CD4-positive, alpha-beta T cell treated with Interleukin-21 for 1 hour (primary cell): ENCODE measurements around the gene NPPA.
"Not testable (repeated sequence)": the region's sequence is repeated elsewhere in the genome, so short reads cannot be mapped to it uniquely, and the experiment has no call there.

ENCODE experiments used
- DNase-seq: peaks from one replicate; pipeline ENCODE4 v3.0.0-alpha.2; 2020

The NPPA gene

DNA sequence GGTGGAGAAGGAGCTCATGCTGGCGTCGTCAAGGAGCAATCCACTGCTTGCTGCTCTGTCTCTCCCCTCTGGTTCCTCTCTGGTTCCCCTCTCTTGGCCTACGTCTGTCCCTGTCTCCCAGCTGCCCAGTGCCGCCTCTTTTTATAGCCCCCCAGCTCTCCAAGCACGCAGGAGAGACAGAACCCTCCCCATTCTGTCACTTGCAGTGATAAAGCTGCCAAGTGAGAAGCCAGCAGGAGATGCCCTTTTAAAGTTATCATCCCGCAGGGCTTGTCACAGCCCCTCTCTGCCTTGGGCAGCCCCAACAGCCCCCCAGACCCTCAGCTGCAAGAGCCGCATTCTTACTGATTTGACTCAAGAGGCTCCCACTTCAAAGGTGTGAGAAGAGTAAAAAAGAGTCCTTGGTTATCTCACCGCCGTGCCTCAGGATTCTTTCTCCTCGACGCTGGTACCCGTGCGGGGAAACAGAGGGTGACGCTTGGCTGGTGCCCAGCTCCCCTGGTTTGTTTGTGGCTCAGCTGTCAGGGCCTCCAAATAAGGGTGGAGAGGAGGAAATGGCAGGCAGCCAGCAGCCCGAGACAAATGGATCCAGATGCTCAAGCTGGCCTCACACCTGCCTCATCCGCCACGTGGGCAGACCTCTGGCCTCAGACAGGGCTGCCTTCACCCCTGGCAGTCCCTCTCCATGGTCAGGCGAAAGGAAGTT is at the start of gene NPPA:
NPPA (minus strand) TSS at position 117 of the 706 bp plus-strand sequence; CDS start at position 18, 99 bp downstream.
- DNase-seq: no peak

DNA sequence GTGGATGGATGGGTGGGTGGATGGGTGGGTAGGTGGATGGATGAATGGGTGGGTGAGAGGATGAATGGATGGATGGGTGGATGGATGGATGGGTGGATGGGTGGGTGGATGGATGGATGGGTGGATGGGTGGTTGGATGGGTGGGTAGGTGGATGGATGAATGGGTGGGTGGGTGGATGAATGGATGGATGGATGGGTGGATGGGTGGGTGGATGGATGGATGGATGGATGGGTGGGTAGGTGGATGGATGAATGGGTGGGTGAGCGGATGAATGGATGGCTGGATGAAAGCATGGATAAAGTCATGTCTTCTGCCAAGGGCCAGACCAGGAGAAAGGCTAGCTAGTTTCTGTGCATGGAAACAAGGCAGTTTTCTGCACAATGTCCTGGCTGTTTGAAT is 46.9 kb upstream of the NPPA start:
- DNase-seq: not testable (repeated sequence)

DNA sequence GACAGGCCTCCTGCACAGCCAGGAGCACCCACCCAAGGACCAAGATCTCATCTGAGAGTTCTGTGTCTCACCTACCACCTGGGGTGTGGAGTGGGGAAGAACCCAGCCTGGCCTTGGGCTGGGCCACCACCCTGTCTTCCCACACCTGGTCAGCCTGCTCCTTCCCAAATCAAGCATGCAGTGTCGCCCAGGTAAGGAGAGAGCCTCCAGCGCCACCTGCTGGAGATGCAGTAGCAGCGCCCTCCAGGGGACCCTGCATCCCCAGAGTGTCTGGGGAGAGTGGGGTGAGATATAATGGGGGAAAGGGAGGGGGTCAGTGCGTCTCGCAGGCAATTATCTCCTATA is 46.3 kb upstream of the NPPA start:
- DNase-seq: peak; percentile 72

DNA sequence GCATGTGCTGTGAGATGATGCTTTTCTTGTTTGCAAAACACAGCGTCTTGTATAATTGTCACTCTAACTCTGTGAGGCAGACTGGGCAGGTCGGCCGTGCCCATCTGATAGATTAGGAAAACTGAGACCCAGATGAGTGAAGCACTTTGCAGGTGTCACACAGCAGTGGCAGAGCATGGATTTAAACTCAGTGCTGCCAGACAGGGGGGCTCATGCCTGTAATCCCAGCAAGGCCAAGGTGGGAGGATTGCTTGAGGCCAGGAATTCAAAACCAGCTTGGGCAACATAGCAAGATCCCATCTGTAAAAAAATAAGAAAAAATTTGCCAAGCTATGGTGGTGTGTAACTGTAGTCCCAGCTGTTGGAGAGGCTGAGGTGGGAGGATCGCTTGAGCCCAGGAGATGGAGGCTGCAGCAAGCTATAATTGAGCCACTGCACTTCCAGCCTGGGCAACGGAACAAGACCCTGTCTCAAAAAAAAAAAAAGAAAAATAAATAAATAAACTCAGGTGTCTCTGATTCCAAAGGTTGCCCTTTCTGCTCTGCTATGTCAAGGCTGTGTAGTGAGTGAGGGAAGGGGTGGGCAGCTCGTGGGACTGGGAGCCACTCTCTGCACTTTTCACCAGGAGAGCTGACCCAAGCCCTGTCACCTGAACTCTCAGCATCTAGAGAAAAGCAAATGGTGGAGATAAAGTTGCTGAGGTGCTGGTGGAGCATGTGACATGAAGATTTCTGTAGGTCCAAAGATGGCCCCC is 44.0 kb upstream of the NPPA start:
- DNase-seq: no peak

DNA sequence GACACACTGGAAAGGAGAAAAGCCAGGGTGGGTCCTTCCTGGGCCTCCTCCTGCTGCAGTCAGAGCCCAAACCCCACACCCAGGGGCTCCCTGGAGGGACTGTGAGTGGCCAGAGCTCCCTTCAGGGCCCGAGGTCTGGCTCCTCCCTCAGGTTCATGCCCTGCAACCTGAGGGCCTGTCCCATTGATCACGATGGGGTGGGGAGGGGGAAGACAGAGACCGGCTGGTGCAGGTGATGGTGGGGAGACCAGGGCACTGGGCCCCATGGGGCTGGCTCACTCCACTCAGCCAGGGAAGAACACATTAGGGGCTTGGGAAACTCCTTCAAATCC is 41.3 kb upstream of the NPPA start:
- no peak for DNase-seq

DNA sequence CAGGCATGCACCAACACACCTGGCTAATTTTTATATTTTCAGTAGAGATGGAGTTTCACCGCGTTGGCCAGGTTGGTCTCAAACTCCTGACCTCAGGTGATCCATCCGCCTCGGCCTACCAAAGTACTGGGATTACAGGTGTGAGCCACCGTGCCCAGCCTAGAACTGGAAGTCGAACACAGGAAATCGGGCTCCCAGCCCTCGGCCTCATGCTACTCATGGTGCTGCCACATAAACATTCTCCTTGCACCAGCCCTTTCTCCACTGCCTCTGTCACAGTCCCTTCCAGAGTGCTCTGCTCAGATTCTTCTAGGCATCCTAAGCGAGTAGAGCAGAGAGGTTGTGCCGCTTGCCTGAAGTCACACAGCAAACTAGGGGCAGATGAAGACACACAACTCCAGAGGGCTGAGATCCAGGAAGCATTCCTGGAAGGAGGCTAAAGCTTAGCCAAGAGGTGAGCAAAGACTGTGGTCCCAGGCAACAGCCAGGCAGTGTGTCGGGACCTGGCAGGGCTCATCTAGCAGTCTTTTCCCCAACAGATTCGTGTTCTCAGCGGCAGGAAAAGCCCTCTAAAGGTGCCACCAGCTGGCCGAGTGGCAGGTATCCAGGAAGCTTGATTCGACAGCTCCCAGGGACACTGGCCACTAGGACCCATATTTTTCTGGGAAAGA is 40.8 kb upstream of the NPPA start:
- no peak for DNase-seq

DNA sequence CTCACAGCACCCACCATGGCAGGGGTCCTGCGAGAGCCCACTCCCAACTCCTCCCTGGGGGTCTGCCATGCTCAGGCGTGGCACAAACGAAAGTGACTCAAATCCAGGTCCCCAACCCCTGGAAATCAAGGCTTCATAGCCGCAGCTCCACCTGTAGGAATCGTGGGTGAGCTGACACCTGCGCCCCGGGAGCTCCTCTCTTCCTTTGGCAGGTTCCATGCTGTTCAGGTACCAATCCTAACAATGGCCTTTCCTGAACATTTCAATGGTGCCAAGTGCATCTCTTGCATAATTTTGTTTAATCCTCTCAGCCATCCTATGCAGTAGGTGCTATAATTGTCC is 40.1 kb upstream of the NPPA start:
- DNase-seq: no peak

DNA sequence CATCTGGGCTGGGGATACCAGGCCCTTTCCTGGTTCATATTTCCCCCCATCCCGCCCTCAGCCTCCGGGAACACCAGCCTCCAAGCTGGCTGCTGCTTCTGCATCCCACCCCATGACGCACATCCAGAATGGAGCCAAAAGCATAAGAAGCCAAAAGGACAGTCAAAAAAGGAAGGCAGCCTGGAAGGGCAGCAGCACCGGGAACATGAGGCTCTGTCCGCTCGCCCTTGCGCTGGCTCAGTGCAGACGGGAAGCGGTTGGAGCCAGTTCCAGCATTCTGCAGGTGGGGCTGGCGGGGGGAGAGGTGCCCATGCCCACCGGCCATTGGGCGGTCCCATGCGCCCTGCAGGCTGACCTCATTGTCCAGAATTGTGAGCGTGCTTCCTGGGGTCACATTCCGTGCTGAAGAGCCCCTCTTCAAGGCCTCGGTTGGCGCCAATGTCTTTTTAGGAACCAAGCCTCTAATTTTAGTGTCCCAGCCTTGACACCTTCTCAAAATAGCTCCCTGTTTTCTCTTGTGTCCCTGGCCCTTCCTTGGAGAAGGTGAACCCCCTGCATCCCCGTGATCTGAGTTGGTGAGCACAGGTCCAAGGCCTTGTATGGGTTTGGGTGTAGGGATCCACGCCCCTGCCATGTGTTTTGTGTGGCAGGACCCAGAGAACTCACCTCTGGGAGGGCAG is 39.5 kb upstream of the NPPA start:
- DNase-seq: no peak

DNA sequence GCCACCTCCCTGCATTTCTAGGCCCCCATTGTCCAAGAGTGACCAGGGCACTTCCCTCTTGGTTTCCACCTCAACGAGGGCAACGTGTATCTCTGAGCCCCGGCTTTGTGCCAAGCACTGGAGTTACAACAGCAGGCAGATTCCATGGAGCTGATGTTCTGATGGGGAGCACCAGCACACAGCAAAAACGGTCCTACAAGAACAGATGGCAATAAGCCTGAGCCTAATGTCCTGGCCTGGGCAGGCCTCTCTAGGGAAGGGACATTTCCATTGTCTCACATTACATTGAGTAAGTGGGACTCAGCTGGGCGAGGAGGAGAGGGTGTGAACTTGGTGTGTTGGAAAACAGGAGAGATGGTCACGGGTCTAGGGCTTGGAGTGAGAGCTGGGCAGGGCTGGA is 38.3 kb upstream of the NPPA start:
- DNase-seq: no peak

DNA sequence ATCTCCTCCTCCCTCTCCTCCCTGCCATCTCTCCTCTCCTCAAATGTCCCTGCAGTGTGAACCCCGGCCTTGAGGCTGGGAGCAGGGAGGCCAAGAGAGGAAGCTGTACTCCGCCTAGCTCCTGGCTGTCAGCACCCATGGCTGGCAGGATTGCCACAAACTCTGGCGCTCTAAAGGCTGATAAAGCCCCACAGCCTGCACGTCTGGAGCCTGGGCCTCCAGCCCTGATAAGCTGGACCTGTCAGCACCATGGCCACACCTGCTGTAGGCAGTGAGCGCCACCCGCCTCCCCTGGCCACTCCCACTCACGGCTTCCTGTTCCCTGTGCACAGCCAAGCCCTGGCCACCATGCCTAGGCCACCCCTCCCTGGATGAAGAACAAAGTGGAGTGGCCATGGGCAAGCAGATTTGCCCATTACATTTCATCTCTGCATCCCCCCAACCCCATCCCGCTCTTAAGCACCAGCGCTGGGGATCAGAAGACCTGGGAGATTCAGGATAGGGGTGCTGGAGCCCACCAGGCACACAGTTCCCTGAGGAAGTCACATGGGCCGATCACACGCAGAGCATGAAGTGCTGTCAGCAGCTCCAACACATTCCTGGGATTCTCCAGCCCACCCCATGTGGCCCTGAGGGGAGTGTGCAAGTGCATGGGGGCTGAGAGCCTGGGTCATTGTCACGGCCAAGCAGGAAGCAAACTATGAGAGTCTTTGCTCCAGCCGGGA is 35.4 kb upstream of the NPPA start:
- DNase-seq: no peak

DNA sequence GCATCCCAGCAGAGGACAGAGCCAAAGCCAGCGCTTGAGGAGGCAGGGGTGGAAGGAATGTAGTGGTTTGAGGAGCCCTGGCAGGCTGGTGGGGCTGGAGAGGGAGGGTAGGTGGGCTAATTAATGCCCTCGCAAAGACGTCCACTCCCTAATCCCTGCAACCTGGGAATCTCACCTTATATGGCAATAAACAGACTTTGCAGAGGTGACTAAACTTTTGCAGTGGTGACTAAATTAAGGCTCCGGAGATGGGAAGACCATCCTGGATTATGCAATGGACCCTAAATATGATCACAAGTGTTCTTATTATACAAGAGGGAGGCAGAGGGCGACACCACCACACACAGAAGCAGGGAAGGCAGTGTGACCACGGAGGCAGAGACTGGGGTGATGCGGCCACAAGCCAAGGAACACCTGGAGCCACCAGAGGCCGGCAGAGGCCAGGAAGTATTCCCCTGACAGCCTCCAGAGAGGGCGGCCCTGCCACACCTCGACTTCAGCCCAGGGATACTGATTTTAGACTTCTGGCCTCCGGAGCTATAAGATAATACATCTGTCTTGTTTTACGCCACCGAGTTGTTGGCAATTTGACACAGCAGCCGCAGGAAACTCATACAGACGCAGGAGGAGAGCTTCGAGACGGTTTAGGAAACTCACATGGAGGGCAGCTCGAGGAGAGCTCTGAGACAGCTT is 34.3 kb upstream of the NPPA start:
- no peak for DNase-seq

DNA sequence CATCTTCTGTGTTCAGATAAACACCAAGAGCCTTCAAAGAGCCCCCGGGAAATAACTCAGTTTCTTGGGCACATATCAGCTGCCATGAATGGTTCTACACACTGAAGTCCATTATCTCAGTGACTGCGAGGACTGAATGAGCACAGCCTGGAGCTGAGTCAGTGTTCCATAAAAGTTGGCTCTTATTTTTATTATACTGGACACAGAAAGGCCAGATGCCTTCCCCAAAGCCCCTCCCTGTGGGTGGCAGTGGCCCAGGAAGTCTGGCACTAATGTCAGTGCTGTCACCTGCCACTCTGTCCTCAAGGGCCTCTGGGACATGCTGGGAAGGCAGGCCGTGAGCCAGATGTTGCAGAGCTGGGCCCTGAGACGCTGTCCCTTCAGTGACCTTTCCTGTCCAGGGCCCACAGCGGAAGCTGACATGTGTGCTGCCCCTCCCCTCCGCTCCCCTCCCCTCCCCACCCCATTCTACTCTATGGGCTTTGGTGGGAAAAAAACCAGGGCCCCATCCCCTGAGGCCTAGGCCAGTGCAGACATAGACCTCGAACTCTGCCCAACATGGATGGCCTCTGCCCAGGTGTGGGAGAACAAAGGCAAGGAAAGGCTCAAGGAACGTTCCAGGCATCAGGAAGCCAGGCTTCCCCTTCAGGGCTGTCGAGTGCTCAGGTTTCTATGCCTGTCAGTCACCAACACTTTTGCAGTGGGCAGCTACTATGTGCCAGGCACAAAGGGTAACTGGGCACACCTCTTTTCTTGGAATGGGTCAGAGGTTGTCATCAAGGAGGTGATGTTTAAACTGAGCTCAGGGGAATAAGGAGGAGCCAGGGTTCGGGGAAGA is 33.5 kb upstream of the NPPA start:
- no peak for DNase-seq

DNA sequence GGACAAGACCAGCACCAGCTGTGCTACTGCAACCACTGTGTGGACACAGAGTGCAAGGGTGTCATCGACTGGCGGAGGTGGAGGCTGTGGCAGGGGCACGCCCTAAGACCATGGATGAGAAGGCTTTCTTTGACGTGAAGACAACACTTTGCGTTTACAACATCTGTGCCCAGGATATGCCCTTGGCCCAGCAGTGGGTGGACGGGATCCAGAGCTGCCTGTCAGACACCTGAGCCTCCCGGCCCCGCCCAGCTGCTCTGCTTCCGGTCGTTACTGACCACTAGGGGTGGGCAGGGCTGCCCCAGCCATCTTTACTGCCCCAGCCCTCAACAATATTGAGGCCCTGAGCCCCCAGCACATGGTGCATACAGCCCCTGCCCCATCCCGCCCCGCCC is 32.6 kb upstream of the NPPA start:
- no peak for DNase-seq

DNA sequence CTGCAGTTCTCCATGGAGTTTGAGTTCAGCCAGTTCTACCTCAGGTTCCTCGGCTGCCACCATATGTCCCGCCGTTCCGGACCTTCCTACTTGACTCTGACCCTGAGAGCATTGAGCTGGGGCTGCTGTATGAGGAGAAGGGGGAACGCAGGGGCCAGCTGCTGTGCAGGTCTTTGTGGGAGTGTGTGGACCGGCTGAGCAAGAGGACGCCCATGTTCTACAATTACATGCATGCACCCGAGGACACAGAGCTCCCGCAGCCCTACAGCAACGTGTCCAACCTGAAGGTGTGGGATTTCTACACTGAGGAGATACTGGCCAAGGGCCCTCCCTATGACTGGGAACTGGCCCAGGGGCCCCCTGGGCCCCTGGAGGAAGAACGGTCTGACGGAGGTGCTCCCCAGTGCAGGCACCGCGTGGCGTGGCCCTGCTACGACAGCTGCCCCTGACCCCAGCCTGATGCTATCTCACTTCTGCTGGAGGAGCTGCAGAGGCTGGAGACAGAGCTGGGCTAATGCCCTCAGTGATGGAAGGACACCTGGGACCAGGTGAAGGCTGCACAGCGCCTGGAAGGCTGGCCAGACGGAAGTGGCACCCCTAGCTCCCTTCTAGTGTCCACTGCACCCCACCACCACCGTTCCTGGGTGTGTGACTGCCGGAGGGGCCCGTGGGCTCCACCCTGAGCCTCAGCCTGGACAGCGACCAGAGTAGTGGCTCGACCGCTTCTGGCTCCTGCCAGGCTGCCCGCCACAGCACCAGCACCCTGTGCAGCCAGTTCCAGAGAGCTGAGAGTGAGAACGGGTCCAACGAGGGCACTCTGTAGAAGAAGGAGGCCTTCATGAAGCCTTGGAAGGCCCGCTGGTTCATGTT is 32.0 kb upstream of the NPPA start:
- no peak for DNase-seq

DNA sequence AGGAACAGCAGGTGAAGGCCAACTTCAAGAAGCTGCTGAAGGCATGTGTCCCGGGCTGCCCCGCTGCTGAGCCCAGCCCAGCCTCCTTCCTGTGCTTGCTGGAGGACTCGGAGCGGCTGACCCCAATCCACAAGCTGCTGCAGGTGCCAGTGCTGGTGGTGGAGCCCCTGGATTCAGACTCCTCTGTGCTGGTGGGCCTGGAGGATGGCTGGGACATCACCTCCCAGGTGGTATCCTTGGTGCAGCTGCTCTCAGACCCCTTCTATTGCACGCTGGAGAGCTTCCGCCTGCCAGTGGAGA is 31.3 kb upstream of the NPPA start:
- DNase-seq: no peak

DNA sequence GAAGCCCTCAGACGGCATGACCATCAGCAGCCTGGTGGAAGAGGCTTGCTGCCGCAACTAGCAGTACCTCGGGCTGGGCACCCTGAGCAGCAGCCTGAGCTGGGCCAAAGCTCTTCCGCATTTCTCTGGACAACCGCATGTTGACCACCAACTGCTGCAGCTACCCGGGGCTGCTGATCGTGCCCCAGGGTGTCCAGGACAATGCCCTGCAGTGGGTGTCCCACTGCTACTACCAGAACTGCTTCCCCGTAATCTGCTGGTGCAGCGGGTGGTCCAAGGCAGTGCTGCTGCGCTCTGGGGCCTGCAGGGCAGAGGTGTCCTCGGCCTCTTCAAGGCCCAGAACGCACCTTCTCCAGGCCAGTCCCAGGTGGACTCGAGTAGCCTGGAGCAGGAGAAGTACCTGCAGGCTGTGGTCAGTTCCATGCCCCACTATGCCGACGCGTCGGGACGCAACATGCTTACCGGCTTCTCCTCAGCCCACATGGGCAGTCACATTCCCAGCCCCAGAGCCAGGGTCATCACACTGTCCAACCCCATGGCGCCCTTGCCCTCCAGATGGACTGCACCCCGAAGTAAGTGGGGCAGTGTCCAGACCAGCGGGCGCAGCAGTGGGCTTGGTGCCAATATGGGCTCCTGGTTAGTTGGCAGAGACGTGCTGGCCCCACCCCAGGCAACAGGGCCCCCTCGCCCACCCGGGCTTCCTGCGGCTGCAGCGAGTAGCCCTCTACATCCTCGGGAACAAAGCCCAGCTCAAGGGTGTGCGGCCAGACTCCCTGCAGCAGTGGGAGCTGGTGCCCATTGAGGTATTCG is 30.7 kb upstream of the NPPA start:
- DNase-seq: no peak

DNA sequence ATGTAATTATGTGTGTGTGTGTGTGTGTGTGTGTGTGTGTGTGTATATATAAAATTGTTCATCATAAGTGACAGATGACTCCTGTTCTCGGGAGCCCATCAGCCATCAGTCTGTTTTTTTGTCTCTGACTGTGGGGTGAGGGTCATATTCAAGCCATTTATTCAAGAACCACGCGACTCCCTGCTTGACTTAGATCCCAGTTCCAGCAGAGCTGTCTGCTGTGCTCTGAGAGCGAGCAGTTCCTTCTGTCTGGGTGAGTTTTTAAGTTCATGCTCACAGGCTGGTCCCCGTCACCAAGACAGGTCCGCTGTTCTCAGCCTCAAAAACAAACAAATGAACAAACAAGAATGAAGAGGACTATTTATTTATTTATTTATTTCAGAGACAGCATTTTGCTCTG is 29.5 kb upstream of the NPPA start:
- DNase-seq: no peak

DNA sequence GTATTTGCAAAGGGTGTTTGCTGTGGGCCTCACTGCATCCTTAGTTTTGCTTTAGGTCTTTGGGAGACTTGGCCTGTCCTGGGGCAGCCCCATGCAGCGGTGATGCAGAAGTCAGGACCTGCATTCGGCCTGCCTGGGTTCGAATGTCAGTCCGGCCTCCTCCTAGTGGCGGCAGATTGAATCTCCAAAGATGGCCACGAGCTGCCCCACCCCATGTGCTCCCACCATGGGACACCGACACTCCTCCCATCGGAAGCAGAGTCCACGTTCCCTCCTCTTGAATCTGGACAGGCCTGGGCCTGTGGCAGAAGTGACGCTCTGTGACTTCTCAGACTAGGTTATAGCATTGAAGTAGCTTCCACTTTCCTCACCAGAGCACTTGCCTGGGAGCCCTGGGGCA is 27.5 kb upstream of the NPPA start:
- DNase-seq: no peak

DNA sequence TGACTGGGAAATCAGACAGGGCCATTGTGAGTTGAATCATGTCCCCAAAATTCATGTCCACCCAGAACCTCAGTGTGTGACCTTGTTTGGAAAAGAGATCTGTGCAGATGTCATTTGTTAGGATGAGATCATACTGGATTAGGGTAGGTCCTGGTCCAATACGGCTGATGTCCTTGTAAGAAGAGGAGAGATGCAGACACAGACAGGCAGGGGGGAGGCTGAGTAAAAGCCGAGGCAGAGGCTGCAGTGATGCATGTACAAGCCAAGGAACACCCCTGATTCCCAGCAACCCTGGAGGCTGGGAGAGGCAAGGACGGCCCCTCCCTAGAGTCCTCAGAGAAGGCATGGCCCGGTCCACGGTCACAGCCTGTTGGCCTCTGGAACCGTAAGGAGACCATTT is 27.0 kb upstream of the NPPA start:
- no peak for DNase-seq

DNA sequence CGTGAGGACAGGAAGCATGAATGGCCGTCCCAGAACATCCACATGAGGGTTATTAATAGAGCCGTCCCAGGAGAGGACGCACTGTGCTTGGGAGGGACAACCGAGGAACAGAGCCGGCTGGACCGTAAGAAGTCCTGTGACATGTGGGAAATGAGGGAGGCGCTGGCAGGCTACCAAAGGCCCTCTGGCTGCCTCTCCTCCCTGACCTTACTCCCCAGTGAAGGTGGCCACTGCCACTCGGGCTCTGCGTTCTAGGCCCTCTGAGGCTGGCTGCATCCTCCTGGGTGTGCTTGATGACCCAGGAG is 26.6 kb upstream of the NPPA start:
- no peak for DNase-seq
